GM21526 (cell line): Measurements from ENCODE around the gene CSTA.

ENCODE experiments used
- ATAC-seq: cut with Tn5 transposase; IDR thresholded peaks from one replicate; pipeline ENCODE4 v1.9.1; 2021; ENCODE audit warnings: moderate library complexity; ENCODE audit not compliant: unreplicated experiment, low FRiP score

Gene CSTA

GRCh38 chr3:122366379-122366749, 41.3 kb downstream of the CSTA start:
- ATAC-seq: no peak

DNA sequence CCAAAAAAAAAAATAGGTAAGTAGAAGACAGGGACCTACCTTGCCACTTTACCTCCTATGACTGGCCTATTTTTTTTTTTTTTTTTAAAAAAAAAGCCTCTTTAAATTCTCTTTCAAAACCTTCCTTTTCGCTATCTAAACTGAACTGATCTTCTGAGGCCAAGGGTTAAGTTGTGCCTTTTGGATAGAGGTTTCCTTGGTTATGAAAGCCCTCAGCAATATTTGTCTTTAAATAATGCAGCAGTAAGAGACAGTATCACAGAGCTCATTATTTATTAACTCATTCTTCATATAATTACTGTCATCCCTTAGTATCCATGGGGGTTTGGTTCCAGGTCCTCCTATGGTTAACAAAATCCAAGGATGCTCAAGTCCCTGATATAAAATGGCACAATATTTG, 49.0 kb downstream of the CSTA start:
- ATAC-seq: no peak

DNA sequence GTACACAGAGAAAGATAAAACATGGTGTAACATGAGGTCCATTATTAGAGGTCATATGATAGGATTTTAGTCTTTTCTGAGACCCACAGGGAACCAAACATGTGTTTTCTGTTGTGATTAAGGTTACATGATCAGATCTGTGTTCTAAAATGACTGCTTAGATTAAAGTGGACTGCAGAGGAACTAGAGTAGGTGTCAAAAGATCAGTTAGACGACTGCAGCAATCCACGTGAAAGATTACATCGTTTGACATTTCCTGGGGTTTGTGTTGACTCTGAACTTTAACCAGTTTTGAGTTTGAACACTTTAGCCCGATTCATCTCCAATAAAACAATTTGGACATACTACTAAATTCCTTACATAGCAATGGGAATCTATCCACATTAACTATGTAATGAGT, 52.9 kb downstream of the CSTA start:
- ATAC-seq: no peak

DNA sequence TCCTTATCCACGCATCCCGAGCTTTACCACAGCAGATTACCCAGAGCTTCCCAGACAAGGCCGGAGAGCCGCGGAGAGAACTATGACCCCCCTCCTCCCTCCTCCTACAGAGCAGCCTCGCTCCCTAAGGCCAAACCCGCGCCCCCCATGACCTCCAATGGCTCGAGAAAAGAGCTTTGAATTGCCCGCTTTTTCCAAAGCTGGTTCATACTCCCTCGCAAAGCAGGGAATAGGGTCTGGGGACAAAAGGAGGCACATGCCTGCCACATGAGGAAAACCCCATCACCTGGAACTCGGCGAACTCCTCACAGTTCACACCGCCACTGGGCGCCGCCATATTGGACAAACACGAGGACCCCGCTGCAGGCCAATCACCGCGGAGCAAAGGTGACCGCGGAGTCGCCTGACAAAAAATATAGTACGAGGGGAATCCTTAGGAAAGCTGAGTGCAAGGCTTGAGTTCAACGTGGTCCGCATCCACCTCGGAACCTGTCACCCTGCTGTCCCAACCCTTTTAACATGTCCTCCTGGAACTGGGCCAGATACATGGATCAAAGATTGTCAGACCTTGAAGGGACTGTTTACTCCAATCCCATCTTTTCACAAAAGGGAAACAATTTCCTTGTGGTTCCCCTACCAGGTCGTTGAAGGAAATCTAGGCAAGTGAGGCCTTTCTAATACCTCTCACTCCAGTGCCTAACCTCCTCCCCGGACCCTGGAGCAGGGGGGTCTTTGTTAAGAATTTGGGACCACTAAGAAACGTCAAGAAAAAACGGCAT, 58.0 kb downstream of the CSTA start, which contains the start of gene MIX23:
TSS of gene MIX23 (minus strand) at position 344 of the 779 bp plus-strand sequence. CDS start at position 337, 7 bp downstream.
- peak; percentile 38 for ATAC-seq

DNA sequence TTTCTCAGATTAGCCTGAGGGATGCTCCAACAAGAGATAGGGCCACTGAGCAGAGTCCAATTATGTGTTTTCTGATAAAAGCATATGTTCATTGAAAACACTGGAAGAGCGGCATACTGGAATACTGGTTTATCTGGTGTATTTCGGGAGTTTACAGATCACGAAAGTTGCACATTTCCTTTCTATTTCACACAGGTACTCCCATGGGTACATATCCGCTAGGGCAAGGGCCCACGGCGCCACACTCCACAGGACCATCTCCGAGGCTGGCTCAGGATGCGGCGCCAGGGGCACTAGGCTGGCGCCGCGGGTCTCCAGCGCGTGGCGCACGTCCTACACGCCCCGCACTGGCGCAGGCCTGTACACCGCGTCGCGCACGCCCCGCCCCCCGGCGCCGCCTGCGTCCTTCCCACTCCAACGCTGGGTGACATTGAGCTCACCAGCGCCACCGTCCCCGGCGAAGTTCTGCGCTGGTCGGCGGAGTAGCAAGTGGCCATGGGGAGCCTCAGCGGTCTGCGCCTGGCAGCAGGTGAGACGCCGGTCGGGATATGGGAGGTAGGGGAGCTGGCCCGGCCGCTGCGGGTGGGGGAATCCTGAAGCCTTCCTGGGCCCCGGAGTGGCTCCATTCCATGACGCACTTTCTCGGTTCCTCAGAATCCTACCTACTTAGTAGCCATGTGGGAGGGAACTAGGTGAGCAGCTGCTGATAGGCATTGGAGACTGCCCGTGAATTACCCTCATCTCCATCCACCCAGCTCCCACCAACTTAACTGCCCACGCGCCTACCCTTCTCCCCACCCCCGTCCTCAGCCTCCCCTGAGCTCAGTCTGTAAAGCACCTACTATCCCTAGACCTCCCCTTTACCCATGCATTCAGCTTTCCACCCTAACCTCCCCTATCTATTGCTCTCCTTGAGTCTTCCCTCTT, 59.0 kb downstream of the CSTA start, which contains the start of gene FAM162A:
TSS of gene FAM162A (plus strand) at position 412 of the 927 bp plus-strand sequence. CDS start at position 496, 84 bp downstream.
- peak; percentile 92 for ATAC-seq

DNA sequence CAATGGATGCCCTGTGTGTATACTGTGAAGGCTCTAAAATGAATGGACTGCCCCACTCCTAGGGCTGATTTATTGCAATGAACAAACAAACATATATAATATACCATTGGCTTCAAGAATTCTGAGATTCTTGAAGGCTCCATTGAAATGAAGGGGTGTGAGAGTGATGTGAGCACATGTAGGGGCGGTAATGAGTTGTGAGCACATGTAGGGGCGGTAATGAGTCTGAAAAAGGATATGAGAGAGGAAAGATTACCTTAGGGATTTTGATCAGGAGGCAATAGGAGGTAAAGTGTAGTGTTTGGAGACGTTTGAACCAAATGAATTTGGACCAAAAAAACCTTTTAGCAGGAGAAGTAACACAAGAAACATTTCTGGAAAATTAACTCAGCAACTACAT, 62.7 kb downstream of the CSTA start:
- ATAC-seq: no peak

DNA sequence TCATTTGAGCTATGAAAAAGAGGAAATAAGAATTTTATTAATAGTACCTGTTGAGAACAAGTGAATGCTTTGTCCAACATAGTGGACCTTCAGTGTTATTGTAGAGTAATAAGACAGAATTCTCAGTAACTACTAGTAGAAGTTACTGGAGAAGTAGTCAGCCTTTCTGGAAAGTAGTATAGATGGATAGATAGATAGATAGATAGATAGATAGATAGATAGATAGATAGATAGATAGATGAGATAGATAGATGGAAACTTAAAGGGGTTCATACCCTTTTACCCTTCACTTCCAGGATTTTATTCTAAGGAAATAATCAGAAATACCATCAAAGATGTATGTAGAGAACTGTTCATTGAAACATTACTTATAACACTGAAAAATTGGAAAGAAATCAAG, 64.1 kb downstream of the CSTA start:
- no peak for ATAC-seq

DNA sequence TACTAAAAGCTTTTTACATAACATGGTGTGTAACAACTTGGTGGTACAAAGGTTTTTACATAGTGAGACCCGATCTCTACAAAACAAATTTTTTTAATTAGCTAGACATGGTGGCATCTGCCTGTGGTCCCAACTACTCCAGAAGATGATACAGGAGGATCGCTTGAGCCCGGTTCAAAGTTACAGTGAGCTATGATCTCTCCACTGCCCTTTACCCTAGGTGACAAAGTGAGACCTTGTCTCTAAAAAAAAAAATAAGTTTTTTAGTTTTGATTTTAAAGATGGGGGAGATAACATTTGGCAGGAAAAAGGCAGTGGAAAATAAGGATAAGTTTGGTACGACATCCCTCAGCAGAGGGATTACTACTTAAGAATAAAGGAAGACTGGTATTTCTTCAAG, 64.8 kb downstream of the CSTA start:
- ATAC-seq: no peak

DNA sequence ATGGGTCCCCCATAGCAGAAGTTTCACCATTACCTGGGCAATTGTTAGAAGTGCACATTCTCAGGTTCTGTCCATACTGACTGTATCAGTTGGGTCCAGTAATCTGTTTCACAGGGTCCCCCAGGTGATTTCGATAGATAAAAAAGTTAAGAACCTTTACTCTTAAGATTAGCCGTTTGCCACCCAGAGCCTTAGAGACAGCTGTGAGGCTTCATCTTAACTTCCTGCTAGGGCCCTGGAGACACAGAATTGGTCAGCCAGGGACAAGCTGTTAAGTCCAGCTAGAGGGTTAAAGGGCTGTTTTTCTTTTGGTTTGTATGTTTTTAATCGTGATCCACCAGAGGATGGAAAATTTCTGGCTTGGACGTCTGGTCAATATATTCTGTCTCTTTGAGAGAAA, 65.6 kb downstream of the CSTA start:
- no peak for ATAC-seq
